ENCODE results near the gene NUDC. TPM values are rescaled to one million over a fixed set of nuclear protein-coding genes. Genes with fewer than 3 reads are reported as not detected.

Gene NUDC
- total RNA-seq, 1 donor from 2014 or later, result 54.4 TPM

DNA sequence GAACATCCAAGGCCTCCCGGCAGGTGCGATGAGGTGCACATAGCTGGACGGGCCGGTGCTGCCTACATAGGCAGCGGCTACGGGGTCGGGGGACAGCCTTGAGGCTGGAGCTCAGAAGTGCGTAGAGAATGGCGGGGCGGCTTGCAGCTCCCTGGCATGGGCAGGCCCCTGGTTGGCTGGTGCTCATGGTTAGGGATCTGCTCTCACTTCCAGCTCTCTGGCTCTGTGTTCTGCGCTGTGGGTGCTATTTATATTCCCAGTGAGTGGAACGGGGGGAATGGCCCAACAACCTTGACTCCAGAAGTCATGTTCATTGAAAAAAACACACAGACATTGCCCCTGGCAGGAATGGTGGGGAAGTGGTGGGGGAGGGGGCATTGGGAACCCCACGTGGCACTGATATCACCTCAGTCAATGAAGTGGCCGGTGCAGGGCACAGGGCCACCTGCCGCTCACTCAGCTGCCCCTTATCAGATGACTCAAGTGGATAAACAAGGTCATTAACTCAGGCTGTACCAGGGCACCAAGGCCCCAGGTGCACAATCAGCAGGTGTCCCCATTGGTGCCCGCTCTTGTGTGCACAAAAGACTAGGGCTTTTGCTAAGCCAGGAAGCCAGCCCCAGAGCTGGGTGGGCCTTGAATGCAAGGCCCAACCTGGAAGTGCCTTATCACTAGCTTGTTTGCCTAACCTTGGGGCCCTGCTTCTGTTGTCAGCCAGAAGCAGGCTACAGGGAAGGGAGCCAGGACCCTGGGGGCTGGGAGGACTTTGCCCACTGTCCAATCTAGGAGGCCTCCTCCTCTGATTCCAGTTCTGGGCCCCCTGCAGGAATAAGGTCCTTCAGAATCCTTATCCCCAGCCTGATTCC, 7.6 kb upstream of the NUDC start, which contains the start of gene NR0B2:
NR0B2 (minus strand) TSS at position 222 of the 866 bp plus-strand sequence; CDS start at position 187, 35 bp downstream.
- no peaks in the 10 kb centered on the region for H3K9me3 Mint-ChIP-seq
- TF ChIP-seq, protein P1, sequence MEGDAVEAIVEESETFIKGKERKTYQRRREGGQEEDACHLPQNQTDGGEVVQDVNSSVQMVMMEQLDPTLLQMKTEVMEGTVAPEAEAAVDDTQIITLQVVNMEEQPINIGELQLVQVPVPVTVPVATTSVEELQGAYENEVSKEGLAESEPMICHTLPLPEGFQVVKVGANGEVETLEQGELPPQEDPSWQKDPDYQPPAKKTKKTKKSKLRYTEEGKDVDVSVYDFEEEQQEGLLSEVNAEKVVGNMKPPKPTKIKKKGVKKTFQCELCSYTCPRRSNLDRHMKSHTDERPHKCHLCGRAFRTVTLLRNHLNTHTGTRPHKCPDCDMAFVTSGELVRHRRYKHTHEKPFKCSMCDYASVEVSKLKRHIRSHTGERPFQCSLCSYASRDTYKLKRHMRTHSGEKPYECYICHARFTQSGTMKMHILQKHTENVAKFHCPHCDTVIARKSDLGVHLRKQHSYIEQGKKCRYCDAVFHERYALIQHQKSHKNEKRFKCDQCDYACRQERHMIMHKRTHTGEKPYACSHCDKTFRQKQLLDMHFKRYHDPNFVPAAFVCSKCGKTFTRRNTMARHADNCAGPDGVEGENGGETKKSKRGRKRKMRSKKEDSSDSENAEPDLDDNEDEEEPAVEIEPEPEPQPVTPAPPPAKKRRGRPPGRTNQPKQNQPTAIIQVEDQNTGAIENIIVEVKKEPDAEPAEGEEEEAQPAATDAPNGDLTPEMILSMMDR (IDR thresholded peaks at IDR 0.05; ENCODE audit: unreplicated experiment), result no peak
- peaks cover 1% of the 10 kb centered on the region for H3K27me3 Mint-ChIP-seq (ENCODE audit: low read depth)
- no peak within 1 kb of the TSS for H3K4me3 Mint-ChIP-seq
- H3K4me1 Mint-ChIP-seq, result no peaks in the 10 kb centered on the region
- H3K27ac Mint-ChIP-seq, result no peak within 1 kb of the TSS
- no peaks in the 10 kb centered on the region for H3K36me3 Mint-ChIP-seq
- no peak for DNase-seq (ENCODE audit: low spot score in 2 of 2, unreplicated experiment in 2 of 2)

GRCh38 chr1:26915204-26915842, 6.2 kb upstream of the NUDC start:
- TF ChIP-seq, protein P1 (IDR thresholded peaks at IDR 0.05; ENCODE audit: unreplicated experiment), result no peak
- H3K4me3 Mint-ChIP-seq, result no peak overlapping the region
- peaks cover 1% of the 10 kb centered on the region for H3K27me3 Mint-ChIP-seq (ENCODE audit: low read depth)
- DNase-seq (ENCODE audit: low spot score in 2 of 2, unreplicated experiment in 2 of 2), result no peak
- H3K4me1 Mint-ChIP-seq, result no peaks in the 10 kb centered on the region
- H3K27ac Mint-ChIP-seq, result no peak overlapping the region
- no peaks in the 10 kb centered on the region for H3K9me3 Mint-ChIP-seq
- no peaks in the 10 kb centered on the region for H3K36me3 Mint-ChIP-seq

DNA sequence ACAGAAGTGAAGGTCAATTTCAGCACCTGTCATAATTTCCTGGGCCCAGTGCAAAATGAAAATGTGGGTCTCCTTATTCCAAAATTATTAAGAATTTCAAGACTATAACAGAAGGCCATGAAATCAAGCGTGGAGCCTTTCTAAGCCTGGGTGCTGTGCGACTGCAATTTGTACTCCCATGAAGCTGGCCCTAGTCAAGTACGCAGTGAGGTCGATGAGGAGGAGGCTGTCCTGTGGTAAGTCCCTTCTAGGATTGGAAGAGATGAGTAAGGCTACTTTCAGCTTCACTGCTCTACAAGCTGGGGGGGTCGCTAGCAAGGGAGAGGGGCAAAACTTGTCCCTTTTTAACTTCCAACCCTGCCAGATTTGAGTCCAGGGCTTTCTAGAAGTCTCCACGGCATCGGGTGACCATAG, 410 bp upstream of the NUDC start:
- peaks cover 22% of the 10 kb centered on the region for H3K4me1 Mint-ChIP-seq
- no peaks in the 10 kb centered on the region for H3K9me3 Mint-ChIP-seq
- DNase-seq (ENCODE audit: low spot score in 2 of 2, unreplicated experiment in 2 of 2), result no peak
- TF ChIP-seq, protein P1 (IDR thresholded peaks at IDR 0.05; ENCODE audit: unreplicated experiment), result no peak
- peak overlapping the region; percentile 96 for H3K4me3 Mint-ChIP-seq
- H3K27me3 Mint-ChIP-seq (ENCODE audit: low read depth), result no peaks in the 10 kb centered on the region
- peak overlapping the region; percentile 95 for H3K27ac Mint-ChIP-seq
- peaks cover 2% of the 10 kb centered on the region for H3K36me3 Mint-ChIP-seq

- Mint-ChIP-seq H3K36me3 (peaks cover 7% of the 10 kb centered on the region), H3K4me3 (peak overlapping the region; percentile 96), H3K9me3 (no peaks in the 10 kb centered on the region), H3K4me1 (peaks cover 22% of the 10 kb centered on the region), H3K27me3 (ENCODE audit: low read depth) (no peaks in the 10 kb centered on the region), H3K27ac (no peak overlapping the region)
- TF ChIP-seq, protein P1 (IDR thresholded peaks at IDR 0.05; ENCODE audit: unreplicated experiment), result no peak
- DNase-seq (ENCODE audit: low spot score in 2 of 2, unreplicated experiment in 2 of 2), result no peak
Observed at GRCh38 chr1:26922431-26922729, 837 bp downstream of the NUDC start.

DNA sequence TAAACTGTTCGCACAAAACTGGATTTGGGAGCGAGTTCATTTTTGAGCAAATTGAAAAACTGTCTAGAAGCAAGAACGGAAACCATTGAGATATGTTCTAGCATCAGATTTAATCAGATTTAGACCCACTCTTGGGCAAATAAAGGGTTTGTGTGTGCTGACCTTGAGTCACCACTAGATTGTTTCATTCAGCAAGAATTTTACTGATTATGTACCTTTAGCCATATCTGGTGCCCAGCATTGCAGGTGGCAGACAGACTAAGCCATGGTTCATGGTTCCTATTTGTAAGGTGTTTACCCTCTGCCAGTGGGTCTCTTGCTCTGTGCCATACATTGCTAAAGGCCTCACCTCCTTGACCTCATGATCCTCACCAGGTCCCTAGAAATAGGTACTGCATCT, 1.4 kb downstream of the NUDC start:
- peak overlapping the region; percentile 96 for H3K4me3 Mint-ChIP-seq
- H3K36me3 Mint-ChIP-seq, result peaks cover 10% of the 10 kb centered on the region
- no peaks in the 10 kb centered on the region for H3K27me3 Mint-ChIP-seq (ENCODE audit: low read depth)
- TF ChIP-seq, protein P1 (IDR thresholded peaks at IDR 0.05; ENCODE audit: unreplicated experiment), result no peak
- peak overlapping the region; percentile 32 for H3K27ac Mint-ChIP-seq
- H3K4me1 Mint-ChIP-seq, result peaks cover 22% of the 10 kb centered on the region
- H3K9me3 Mint-ChIP-seq, result no peaks in the 10 kb centered on the region
- DNase-seq (ENCODE audit: low spot score in 2 of 2, unreplicated experiment in 2 of 2), result no peak

Measured in mesothelial cell of epicardium (in vitro differentiated cells).